ENCODE results near the gene HSPA1L. TPM values are rescaled to one million over a fixed set of nuclear protein-coding genes. Genes with fewer than 3 reads are reported as not detected.
"Not testable (repeated sequence)": the region's sequence is repeated elsewhere in the genome, so short reads cannot be mapped to it uniquely, and the experiment has no call there.

Gene HSPA1L
- 2.3 TPM for total RNA-seq
- polyA plus RNA-seq (ENCODE audit: insufficient read depth in 1 of 8, insufficient read length in 8 of 8, low replicate concordance in 1 of 8): 1 to 10 TPM; 2.9 to 4.1 (median 3.6) TPM
- long read RNA-seq, donor 1: 0 reads
- long read RNA-seq, donor 2: 0 reads
- long read RNA-seq, donor 3, partial matches to known transcripts: 0 of 4 reads
- long read RNA-seq, donor 3, other reads (novel, unspliced or antisense): 0 of 4 reads
- long read RNA-seq, donor 4, partial matches to known transcripts: 79 of 80 reads
- long read RNA-seq, donor 4, other reads (novel, unspliced or antisense): 0 of 80 reads
- long read RNA-seq, donor 5, partial matches to known transcripts: 763 of 1,247 reads
- long read RNA-seq, donor 5, other reads (novel, unspliced or antisense): 480 of 1,247 reads
- long read RNA-seq, donor 6, partial matches to known transcripts: 549 of 1,092 reads
- long read RNA-seq, donor 6, other reads (novel, unspliced or antisense): 541 of 1,092 reads
- long read RNA-seq, donor 7, partial matches to known transcripts: 0 of 1 reads
- long read RNA-seq, donor 7, other reads (novel, unspliced or antisense): 0 of 1 reads
- long read RNA-seq, donor 8, partial matches to known transcripts: 0 of 1 reads
- long read RNA-seq, donor 8, other reads (novel, unspliced or antisense): 0 of 1 reads
- long read RNA-seq, donor 9, partial matches to known transcripts: 0 of 1 reads
- long read RNA-seq, donor 9, other reads (novel, unspliced or antisense): 0 of 1 reads
- long read RNA-seq, donor 10, partial matches to known transcripts: 147 of 149 reads
- long read RNA-seq, donor 10, other reads (novel, unspliced or antisense): 0 of 149 reads
- long read RNA-seq, donor 11: 0 reads

DNA sequence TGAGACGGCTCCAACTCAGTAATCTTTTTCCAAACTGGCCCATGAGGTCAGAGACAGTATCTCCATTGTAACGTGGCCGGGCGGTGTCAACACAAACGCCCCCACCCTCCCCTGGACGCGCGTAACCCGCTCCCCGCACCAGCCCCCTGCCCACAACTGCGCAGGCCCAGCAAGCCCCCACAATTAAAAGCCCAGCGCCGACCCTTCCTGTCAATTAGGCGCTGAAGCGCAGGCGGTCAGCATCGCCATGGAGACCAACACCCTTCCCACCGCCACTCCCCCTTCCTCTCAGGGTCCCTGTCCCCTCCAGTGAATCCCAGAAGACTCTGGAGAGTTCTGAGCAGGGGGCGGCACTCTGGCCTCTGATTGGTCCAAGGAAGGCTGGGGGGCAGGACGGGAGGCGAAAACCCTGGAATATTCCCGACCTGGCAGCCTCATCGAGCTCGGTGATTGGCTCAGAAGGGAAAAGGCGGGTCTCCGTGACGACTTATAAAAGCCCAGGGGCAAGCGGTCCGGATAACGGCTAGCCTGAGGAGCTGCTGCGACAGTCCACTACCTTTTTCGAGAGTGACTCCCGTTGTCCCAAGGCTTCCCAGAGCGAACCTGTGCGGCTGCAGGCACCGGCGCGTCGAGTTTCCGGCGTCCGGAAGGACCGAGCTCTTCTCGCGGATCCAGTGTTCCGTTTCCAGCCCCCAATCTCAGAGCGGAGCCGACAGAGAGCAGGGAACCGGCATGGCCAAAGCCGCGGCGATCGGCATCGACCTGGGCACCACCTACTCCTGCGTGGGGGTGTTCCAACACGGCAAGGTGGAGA, at the start of gene HSPA1L, which contains the start of gene HSPA1A:
TSS of gene HSPA1L (minus strand) at position 259 of the 814 bp plus-strand sequence. CDS start 3,311 bp downstream, outside the sequence.
TSS of gene HSPA1A (plus strand) at position 519 of the 814 bp plus-strand sequence. CDS start at position 733, 214 bp downstream.
- H3K9me3 ChIP-seq (replicated peaks; ENCODE audit: control insufficient read depth, low read depth, low read length): no peaks in the 10 kb centered on the region
- H3K36me3 ChIP-seq (ENCODE audit: control insufficient read depth, insufficient read depth, low read length): no peaks in the 10 kb centered on the region
- 0% methylated on average over 47 of the region's 56 CpGs for WGBS (ENCODE audit: insufficient coverage)
- H3K27me3 ChIP-seq (ENCODE audit: control insufficient read depth, insufficient read depth, low read length): no peaks in the 10 kb centered on the region
- H3K4me1 ChIP-seq (ENCODE audit: control insufficient read depth, insufficient read depth, low read length): peaks cover 28% of the 10 kb centered on the region
- H3K27ac ChIP-seq (ENCODE audit: low read length): peak within 1 kb of the TSS; percentile 100
- H3K4me3 ChIP-seq (ENCODE audit: low read length): peak within 1 kb of the TSS; percentile 60
- DNase-seq: peak; percentile 99

DNA sequence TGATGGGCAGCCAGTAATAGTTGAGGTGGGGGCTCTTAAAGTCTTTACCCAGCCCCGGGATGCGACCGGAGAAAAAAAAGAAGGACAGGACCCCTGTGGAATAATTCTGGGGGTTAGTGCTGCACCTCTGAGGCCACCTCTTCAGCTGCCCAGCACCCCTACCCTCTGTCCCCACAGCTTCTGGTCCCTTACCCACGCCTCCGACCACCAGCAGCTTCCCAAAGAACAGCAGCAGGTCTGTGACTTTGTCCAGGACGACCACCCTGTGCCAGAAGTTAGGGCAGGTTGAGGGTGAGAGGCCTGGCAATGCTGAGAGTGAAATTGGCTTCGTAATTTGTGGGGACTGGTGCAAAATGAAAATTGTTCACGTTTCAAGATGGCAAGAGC, 49.7 kb upstream of the HSPA1L start:
- WGBS (ENCODE audit: insufficient coverage): 81% methylated on average over 5 of the region's 8 CpGs
- peaks cover 3% of the 10 kb centered on the region for H3K27me3 ChIP-seq (ENCODE audit: control insufficient read depth, insufficient read depth, low read length)
- no peak for DNase-seq

DNA sequence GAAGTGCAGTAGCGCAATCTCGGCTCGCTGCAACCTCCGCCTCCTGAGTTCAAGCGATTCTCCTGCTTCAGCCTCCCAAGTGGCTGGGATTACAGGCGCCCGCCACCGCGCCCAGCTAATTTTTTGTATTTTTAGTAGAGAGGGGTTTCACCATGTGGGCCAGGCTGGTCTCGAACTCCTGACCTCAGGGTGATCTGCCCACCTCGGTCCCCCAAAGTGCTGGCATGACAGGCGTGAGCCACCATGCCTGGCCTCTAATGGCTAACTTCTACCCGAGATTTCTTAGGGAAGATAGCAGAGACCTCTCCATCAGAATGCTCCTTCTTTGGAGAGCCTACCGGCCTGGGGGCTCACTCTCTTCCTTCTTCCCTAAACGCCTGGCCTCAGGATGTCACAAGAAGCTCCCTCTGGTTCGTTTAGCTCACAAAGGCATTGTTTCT, 49.1 kb upstream of the HSPA1L start:
- peak overlapping the region; percentile 49 for H3K4me3 ChIP-seq (ENCODE audit: low read length)
- peaks cover 20% of the 10 kb centered on the region for H3K36me3 ChIP-seq (ENCODE audit: control insufficient read depth, insufficient read depth, low read length)
- H3K9me3 ChIP-seq (replicated peaks; ENCODE audit: control insufficient read depth, low read depth, low read length); DNase-seq; H3K27me3 ChIP-seq (ENCODE audit: control insufficient read depth, insufficient read depth, low read length): not testable (repeated sequence)
- H3K4me1 ChIP-seq (ENCODE audit: control insufficient read depth, insufficient read depth, low read length): peaks cover 18% of the 10 kb centered on the region
- H3K27ac ChIP-seq (ENCODE audit: low read length): peak overlapping the region; percentile 80
- 14% methylated on average over 2 of the region's 16 CpGs for WGBS (ENCODE audit: insufficient coverage)

More for the DNA sequence above, 49.7 kb upstream of the HSPA1L start:
- Histone ChIP-seq H3K27ac (ENCODE audit: low read length) (no peak overlapping the region), H3K9me3 (replicated peaks; ENCODE audit: control insufficient read depth, low read depth, low read length) (no peaks in the 10 kb centered on the region), H3K4me3 (ENCODE audit: low read length) (no peak overlapping the region), H3K36me3 (ENCODE audit: control insufficient read depth, insufficient read depth, low read length) (peaks cover 13% of the 10 kb centered on the region), H3K4me1 (ENCODE audit: control insufficient read depth, insufficient read depth, low read length) (peaks cover 18% of the 10 kb centered on the region)

DNA sequence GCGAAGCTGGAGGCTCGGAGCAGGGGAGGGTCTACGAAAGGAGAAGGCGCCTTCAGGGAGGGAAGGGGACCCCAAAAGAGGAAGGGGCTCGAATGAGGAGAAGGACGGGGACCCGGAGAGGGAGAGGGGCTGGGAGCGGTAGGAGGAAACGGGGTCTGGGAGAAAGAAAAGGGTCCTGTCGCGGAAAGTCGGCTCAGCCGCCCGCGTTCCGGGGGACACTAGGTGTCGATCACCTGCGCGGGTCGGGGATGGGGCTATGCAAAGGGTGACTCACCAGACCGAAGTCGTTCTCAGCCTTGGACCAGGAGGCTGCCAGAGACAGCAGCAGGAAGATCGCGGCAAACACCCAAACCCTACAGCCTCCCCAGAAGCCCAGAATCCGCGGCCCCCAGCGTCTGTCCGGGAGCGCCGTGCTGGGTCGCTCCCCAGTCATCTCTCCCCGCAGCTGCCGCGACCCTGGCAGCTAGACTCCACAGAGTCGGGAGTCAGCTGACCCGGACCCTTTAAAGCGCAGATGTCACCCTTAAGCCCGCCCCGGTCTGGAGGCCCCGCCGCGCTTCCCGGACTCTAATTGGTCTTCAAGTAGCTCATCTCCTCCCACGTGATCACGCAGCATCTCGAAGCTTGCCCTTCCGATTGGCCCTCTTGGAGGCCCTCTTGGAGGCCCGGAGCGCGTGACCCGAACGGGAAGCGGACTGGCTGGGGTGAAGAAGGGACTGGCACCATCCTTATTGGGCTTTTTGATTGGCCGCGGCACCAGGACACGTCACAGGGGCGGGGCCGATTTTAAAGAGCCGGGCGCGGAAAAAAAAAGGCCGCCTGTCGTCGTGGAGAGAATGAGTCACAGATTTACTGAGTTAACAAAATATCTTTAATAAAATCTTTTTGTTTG, 47.5 kb upstream of the HSPA1L start, which contains the start of gene NEU1:
TSS of gene NEU1 (minus strand) at position 478 of the 892 bp plus-strand sequence. CDS start at position 433, 45 bp downstream.
- H3K27ac ChIP-seq (ENCODE audit: low read length): peak within 1 kb of the TSS; percentile 89
- peaks cover 27% of the 10 kb centered on the region for H3K36me3 ChIP-seq (ENCODE audit: control insufficient read depth, insufficient read depth, low read length)
- under 1% methylated on average over 52 of the region's 64 CpGs for WGBS (ENCODE audit: insufficient coverage)
- H3K4me1 ChIP-seq (ENCODE audit: control insufficient read depth, insufficient read depth, low read length): peaks cover 18% of the 10 kb centered on the region
- H3K9me3 ChIP-seq (replicated peaks; ENCODE audit: control insufficient read depth, low read depth, low read length): no peaks in the 10 kb centered on the region
- no peaks in the 10 kb centered on the region for H3K27me3 ChIP-seq (ENCODE audit: control insufficient read depth, insufficient read depth, low read length)
- DNase-seq: peak; percentile 100
- H3K4me3 ChIP-seq (ENCODE audit: low read length): peak within 1 kb of the TSS; percentile 89

DNA sequence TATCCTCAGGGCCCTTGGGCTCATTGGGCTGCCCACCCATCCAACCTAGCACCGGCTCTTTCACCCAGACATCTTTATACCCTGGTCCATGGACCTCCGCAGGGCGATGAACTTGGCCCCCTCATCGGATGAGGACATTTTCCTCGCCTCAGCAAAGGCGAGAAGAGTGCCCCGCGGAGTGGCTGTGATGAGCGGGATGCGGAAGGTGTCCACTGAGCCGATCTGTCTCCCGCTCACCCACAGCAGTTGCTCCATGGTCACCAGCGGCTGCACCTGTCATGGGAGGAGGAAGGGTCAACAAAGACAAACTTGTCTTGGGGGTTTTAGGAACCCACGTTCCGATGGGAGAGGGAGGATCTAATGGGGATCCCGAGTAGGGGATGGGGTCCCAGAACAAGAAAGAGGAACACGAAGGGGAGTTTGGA, 46.8 kb upstream of the HSPA1L start:
- Histone ChIP-seq H3K27me3 (ENCODE audit: control insufficient read depth, insufficient read depth, low read length) (no peaks in the 10 kb centered on the region), H3K9me3 (replicated peaks; ENCODE audit: control insufficient read depth, low read depth, low read length) (no peaks in the 10 kb centered on the region), H3K4me3 (ENCODE audit: low read length) (peak overlapping the region; percentile 89), H3K36me3 (ENCODE audit: control insufficient read depth, insufficient read depth, low read length) (peaks cover 31% of the 10 kb centered on the region), H3K27ac (ENCODE audit: low read length) (peak overlapping the region; percentile 89), H3K4me1 (ENCODE audit: control insufficient read depth, insufficient read depth, low read length) (peaks cover 18% of the 10 kb centered on the region)
- 48% methylated on average over 15 of the region's 17 CpGs for WGBS (ENCODE audit: insufficient coverage)
- DNase-seq: no peak

DNA sequence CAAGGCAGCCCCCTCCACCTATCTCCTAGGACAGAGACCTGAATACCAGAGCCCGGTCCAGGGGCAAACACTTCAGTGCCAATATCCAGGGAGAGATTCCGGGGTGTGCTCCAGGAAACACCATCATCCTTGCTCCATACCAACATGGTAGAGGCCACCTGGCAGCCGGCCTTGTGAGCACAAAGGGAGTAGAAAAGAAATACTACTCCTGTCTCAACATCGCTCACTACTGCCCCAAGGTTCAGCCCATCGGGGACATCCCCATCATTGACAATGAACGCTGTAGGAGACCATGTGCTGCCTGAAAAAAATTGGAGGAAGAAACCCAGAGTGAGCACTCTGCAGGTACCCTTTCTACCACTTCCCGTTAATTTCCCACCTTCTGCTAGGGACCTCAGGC, 46.1 kb upstream of the HSPA1L start:
- H3K4me1 ChIP-seq (ENCODE audit: control insufficient read depth, insufficient read depth, low read length): peaks cover 18% of the 10 kb centered on the region
- no peak overlapping the region for H3K27ac ChIP-seq (ENCODE audit: low read length)
- 100% methylated on average over 1 of the region's 7 CpGs for WGBS (ENCODE audit: insufficient coverage)
- no peak overlapping the region for H3K4me3 ChIP-seq (ENCODE audit: low read length)
- no peak for DNase-seq
- no peaks in the 10 kb centered on the region for H3K9me3 ChIP-seq (replicated peaks; ENCODE audit: control insufficient read depth, low read depth, low read length)
- peaks cover 34% of the 10 kb centered on the region for H3K36me3 ChIP-seq (ENCODE audit: control insufficient read depth, insufficient read depth, low read length)
- no peaks in the 10 kb centered on the region for H3K27me3 ChIP-seq (ENCODE audit: control insufficient read depth, insufficient read depth, low read length)

DNA sequence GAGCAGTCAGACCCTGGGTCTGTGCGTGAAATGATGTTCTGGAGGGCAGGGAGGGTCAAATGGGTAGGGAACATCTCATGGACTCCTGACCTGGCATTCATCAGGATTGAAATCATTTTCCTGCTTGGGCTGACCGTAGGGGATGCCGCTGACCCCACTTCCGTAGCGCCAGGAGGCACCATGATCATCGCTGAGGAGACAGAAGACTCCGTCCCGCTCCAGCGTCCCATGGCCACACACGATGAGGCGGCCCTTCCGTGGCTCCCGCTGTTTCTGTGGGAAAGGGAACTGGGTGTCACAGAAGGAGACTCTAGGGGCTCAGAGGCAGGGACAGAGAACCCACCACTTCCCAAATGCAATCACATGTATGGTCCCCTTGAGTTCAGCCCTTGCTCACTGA, 45.3 kb upstream of the HSPA1L start:
- Histone ChIP-seq H3K27ac (ENCODE audit: low read length) (no peak overlapping the region), H3K27me3 (ENCODE audit: control insufficient read depth, insufficient read depth, low read length) (no peaks in the 10 kb centered on the region), H3K4me3 (ENCODE audit: low read length) (no peak overlapping the region), H3K4me1 (ENCODE audit: control insufficient read depth, insufficient read depth, low read length) (peaks cover 18% of the 10 kb centered on the region), H3K36me3 (ENCODE audit: control insufficient read depth, insufficient read depth, low read length) (peaks cover 34% of the 10 kb centered on the region), H3K9me3 (replicated peaks; ENCODE audit: control insufficient read depth, low read depth, low read length) (no peaks in the 10 kb centered on the region)
- 94% methylated on average over 5 of the region's 13 CpGs for WGBS (ENCODE audit: insufficient coverage)
- no peak for DNase-seq

DNA sequence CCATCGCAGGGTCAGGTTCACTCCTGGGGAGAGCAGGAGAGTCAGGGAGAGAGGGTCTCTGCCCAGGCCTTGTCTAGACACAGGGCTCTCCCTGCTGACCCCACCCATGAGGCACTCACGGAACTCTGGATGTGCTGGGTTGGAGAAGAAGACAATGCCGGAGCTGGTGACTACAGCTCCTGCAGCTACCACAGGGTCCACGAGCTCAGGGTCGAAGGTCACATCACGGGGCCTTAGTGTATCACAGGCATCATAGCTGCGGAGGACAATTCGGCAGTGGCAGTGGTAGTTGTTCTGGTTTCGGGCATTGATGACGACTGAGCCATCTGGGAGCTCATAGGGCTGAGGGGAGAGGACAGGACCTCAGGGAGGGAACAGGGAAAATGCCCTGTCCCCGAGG, 44.8 kb upstream of the HSPA1L start:
- no peak overlapping the region for H3K4me3 ChIP-seq (ENCODE audit: low read length)
- H3K4me1 ChIP-seq (ENCODE audit: control insufficient read depth, insufficient read depth, low read length): peaks cover 18% of the 10 kb centered on the region
- no peak for DNase-seq
- WGBS (ENCODE audit: insufficient coverage): 89% methylated on average over 11 of the region's 11 CpGs
- H3K27me3 ChIP-seq (ENCODE audit: control insufficient read depth, insufficient read depth, low read length): no peaks in the 10 kb centered on the region
- no peaks in the 10 kb centered on the region for H3K9me3 ChIP-seq (replicated peaks; ENCODE audit: control insufficient read depth, low read depth, low read length)
- H3K27ac ChIP-seq (ENCODE audit: low read length): no peak overlapping the region
- peaks cover 34% of the 10 kb centered on the region for H3K36me3 ChIP-seq (ENCODE audit: control insufficient read depth, insufficient read depth, low read length)

DNA sequence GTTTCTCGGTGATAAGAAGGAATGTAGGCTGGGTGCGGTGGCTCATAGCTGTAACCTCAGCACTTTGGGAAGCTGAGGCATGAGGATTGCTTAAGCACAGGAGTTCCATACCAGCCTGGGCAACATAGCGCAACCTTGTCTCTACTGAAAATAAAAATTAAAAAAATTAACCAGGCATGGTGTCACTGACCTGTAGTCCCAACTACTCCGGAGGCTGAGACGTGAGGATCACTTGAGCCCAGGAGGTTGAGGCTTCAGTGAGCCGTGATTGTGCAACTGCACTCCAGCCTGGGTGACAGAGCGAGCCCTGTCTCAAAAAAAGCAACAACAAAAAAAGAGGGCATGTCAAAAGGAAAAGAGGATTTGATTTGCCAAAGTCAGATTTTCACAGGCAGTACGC, 43.6 kb upstream of the HSPA1L start:
- H3K36me3 ChIP-seq (ENCODE audit: control insufficient read depth, insufficient read depth, low read length): peaks cover 34% of the 10 kb centered on the region
- no peak overlapping the region for H3K27ac ChIP-seq (ENCODE audit: low read length)
- H3K4me3 ChIP-seq (ENCODE audit: low read length): no peak overlapping the region
- no peaks in the 10 kb centered on the region for H3K27me3 ChIP-seq (ENCODE audit: control insufficient read depth, insufficient read depth, low read length)
- H3K4me1 ChIP-seq (ENCODE audit: control insufficient read depth, insufficient read depth, low read length): peaks cover 12% of the 10 kb centered on the region
- 100% methylated on average over 5 of the region's 8 CpGs for WGBS (ENCODE audit: insufficient coverage)
- no peaks in the 10 kb centered on the region for H3K9me3 ChIP-seq (replicated peaks; ENCODE audit: control insufficient read depth, low read depth, low read length)
- DNase-seq: no peak

All from muscle of leg (tissue), 16 donors.